Right cardiac atrium (tissue), 5 donors: ENCODE results near the gene SERAC1. TPM values are rescaled to one million over a fixed set of nuclear protein-coding genes. Genes with fewer than 3 reads are reported as not detected.
"Not testable (repeated sequence)": the region's sequence is repeated elsewhere in the genome, so short reads cannot be mapped to it uniquely, and the experiment has no call there.

Experiments
- ATAC-seq, 2 donors: fragments of 200-7000 bp; cut with Tn5 transposase; one replicate each; pipeline versions ENCODE4 v1.8.0 to v1.9.1; 2020; ENCODE audit warnings: moderate library complexity in 2 of 2, mild to moderate bottlenecking in 1 of 2
- DNase-seq, 3 donors: peaks; one replicate each; pipeline ENCODE4 v3.0.0-alpha.2; 2020
- H3K27ac ChIP-seq: one replicate; pipeline ENCODE4 v1.5.1; 2013; ENCODE audit warnings: mild to moderate bottlenecking, low read length, control low read depth, moderate library complexity
- H3K27me3 ChIP-seq: one replicate; pipeline ENCODE4 v1.6.1; 2013; ENCODE audit not compliant: control insufficient read depth, insufficient read depth
- H3K4me1 ChIP-seq: one replicate; pipeline ENCODE4 v1.6.1; 2013; ENCODE audit warnings: low read length; ENCODE audit not compliant: control insufficient read depth, insufficient read depth
- H3K4me3 ChIP-seq: one replicate; pipeline ENCODE4 v1.5.1; 2013; ENCODE audit warnings: low read length, control low read depth
- H3K9me3 ChIP-seq: one replicate; pipeline ENCODE4 v1.6.1; 2013; ENCODE audit warnings: low read length; ENCODE audit not compliant: control insufficient read depth
- WGBS: extraction: QIAGEN DNeasy Blood & Tissue Kit; methylation state at CpG from one replicate; pipeline ENCODE4 v1.1.7; 2013; 5-methylcytosine and 5-hydroxymethylcytosine counted together
- intact Hi-C, 4 donors: fragments of 100-400 bp; cut with DNase I; formaldehyde crosslinking; loops; one replicate each; pipeline versions ENCODE4 v1.11.0 to v1.14.0; 2022 to 2023
- polyA plus RNA-seq: library from polyadenylated mRNA; stranded (reverse); fragments of 200-250 nt; gene quantifications from one replicate; pipeline ENCODE4 v1.2.3, GENCODE V29; 2013
- total RNA-seq, 4 donors: library from RNA; stranded (reverse); fragmentation: NEBNext Ultra II Directional; extraction: Animal tissue kit (Norgen Biotek cat#: 25700); gene quantifications; one replicate each; pipeline ENCODE4 v1.2.1, GENCODE V29; 2021
- donor health status: healthy with polysubstance abuse.
- donor health status: DM: no; HTN: yes; CAD: no.
- donor health status: DM: no; HTN: no; CAD: no.
- donor health status: DM: no; HTN: yes; CAD: no; lungs with severe emphysema.
- donor health status: DM: yes; HTN: yes; CAD: no.

SERAC1 gene
- total and polyA plus RNA-seq, 5 donors = 3.1 to 7.0 (median 5.1) TPM

- Histone ChIP-seq H3K27me3 (no peaks in the 10 kb centered on the region), H3K4me3 (no peak overlapping the region), H3K4me1 (no peaks in the 10 kb centered on the region), H3K9me3 (no peaks in the 10 kb centered on the region), H3K27ac (no peak overlapping the region)
- no peak for ATAC-seq
- intact Hi-C loops = no loop called here
- 92% methylated on average over 3 of the region's 3 CpGs for WGBS
- no peak for DNase-seq
Observed at GRCh38 chr6:158153576-158153975, 14.5 kb downstream of the SERAC1 start.

GRCh38 chr6:158152659-158153058 lies 15.4 kb downstream of the SERAC1 start:
- H3K27me3 ChIP-seq = no peaks in the 10 kb centered on the region
- no peak overlapping the region for H3K4me3 ChIP-seq
- H3K4me1 ChIP-seq = no peaks in the 10 kb centered on the region
- 96% methylated on average over 4 of the region's 4 CpGs for WGBS
- DNase-seq (no peak), ATAC-seq (peak in 1 of 2 donors; percentile 16)
- no peak overlapping the region for H3K27ac ChIP-seq
- H3K9me3 ChIP-seq = no peaks in the 10 kb centered on the region
- intact Hi-C loops = no loop called here

GRCh38 chr6:158152025-158152424 lies 16.0 kb downstream of the SERAC1 start:
- ATAC-seq, H3K27ac ChIP-seq, intact Hi-C loops, H3K9me3 ChIP-seq, H3K4me1 ChIP-seq, H3K27me3 ChIP-seq, H3K4me3 ChIP-seq: not testable (repeated sequence)
- peak in 1 of 3 donors; percentile 13 for DNase-seq
- 98% methylated on average over 7 of the region's 7 CpGs for WGBS

- DNase-seq (no peak), ATAC-seq (no peak)
- Histone ChIP-seq H3K9me3 (no peaks in the 10 kb centered on the region), H3K4me1 (no peaks in the 10 kb centered on the region), H3K27ac (no peak overlapping the region), H3K4me3 (no peak overlapping the region), H3K27me3 (no peaks in the 10 kb centered on the region)
- intact Hi-C loops = no loop called here
- WGBS = 88% methylated on average over 5 of the region's 5 CpGs
Observed at GRCh38 chr6:158150701-158151100, 17.4 kb downstream of the SERAC1 start.

- no peaks in the 10 kb centered on the region for H3K9me3 ChIP-seq
- H3K27me3 ChIP-seq = no peaks in the 10 kb centered on the region
- intact Hi-C loops = no loop called here
- H3K27ac ChIP-seq = no peak overlapping the region
- DNase-seq (no peak), ATAC-seq (no peak)
- WGBS = 74% methylated on average over 3 of the region's 3 CpGs
- no peak overlapping the region for H3K4me3 ChIP-seq
- no peaks in the 10 kb centered on the region for H3K4me1 ChIP-seq
Observed at GRCh38 chr6:158149641-158150040, 18.4 kb downstream of the SERAC1 start.

GRCh38 chr6:158143700-158144099 lies 24.4 kb downstream of the SERAC1 start:
- DNase-seq (no peak), ATAC-seq (no peak)
- Histone ChIP-seq H3K4me3 (no peak overlapping the region), H3K27ac (no peak overlapping the region), H3K27me3 (no peaks in the 10 kb centered on the region), H3K4me1 (no peaks in the 10 kb centered on the region), H3K9me3 (no peaks in the 10 kb centered on the region)
- 53% methylated on average over 1 of the region's 1 CpG for WGBS
- intact Hi-C loops = no loop called here

- DNase-seq (peak in 1 of 3 donors; percentile 18), ATAC-seq (no peak)
- Histone ChIP-seq H3K4me1 (no peaks in the 10 kb centered on the region), H3K27ac (no peak overlapping the region), H3K27me3 (no peaks in the 10 kb centered on the region), H3K9me3 (no peaks in the 10 kb centered on the region), H3K4me3 (no peak overlapping the region)
- intact Hi-C loops = no loop called here
Observed at GRCh38 chr6:158142789-158143188, 25.3 kb downstream of the SERAC1 start.

- ATAC-seq (no peak), DNase-seq (no peak)
- no peak overlapping the region for H3K27ac ChIP-seq
- 54% methylated on average over 1 of the region's 1 CpG for WGBS
- no peaks in the 10 kb centered on the region for H3K9me3 ChIP-seq
- H3K27me3 ChIP-seq = no peaks in the 10 kb centered on the region
- H3K4me1 ChIP-seq = no peaks in the 10 kb centered on the region
- no peak overlapping the region for H3K4me3 ChIP-seq
- intact Hi-C loops = no loop called here
Observed at GRCh38 chr6:158131926-158132325, 36.1 kb downstream of the SERAC1 start.

DNA sequence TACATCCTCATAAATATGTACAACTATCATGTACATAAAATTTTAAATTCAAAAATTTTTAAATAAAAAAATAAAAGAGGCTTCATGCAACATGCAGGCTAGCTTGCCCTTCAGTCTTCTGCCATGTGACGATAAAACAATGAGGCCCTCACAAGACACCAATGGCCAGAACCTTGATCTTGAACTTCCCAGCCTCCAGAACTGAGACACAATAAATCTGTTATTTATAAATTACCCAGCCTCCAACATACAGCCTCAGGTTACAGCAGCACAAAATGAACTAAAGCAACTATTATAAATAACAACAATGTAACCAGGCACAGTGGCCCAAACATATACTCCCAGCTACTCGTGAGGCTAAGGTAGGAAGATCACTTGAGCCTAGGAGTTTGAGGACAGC lies 42.8 kb downstream of the SERAC1 start:
- Histone ChIP-seq H3K4me3 (no peak overlapping the region), H3K9me3 (no peaks in the 10 kb centered on the region), H3K27ac (no peak overlapping the region), H3K4me1 (no peaks in the 10 kb centered on the region), H3K27me3 (no peaks in the 10 kb centered on the region)
- no peak for ATAC-seq
- WGBS = 95% methylated on average over 2 of the region's 2 CpGs
- intact Hi-C loops = no loop called here
- DNase-seq = no peak

DNA sequence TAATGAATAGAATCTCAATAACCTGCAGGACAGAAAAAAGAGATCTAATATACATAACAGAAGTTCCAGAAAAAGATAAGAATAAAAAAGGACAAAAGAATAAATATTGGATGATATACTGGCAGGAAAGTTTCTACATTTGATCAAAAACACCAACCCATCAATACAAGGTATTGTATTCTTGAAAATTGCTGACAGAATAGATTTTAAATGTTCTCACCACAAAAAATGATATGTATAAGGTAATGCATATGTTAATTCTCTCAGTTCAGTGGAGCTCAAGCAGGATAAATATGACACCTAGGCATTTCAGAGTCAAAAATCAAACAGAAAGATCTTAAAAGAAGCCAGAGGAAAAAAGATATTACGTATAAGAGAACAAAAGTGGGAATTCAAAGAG lies 43.8 kb downstream of the SERAC1 start:
- DNase-seq (no peak), ATAC-seq (no peak)
- Histone ChIP-seq H3K27ac (no peak overlapping the region), H3K4me1 (no peaks in the 10 kb centered on the region), H3K9me3 (no peaks in the 10 kb centered on the region), H3K4me3 (no peak overlapping the region), H3K27me3 (no peaks in the 10 kb centered on the region)
- WGBS = 100% methylated on average over 1 of the region's 1 CpG
- intact Hi-C loops = no loop called here

GRCh38 chr6:158122048-158122447 lies 46.0 kb downstream of the SERAC1 start:
- DNase-seq (no peak), ATAC-seq (no peak)
- 93% methylated on average over 2 of the region's 2 CpGs for WGBS
- Histone ChIP-seq H3K9me3 (no peaks in the 10 kb centered on the region), H3K27ac (no peak overlapping the region), H3K27me3 (no peaks in the 10 kb centered on the region), H3K4me3 (no peak overlapping the region), H3K4me1 (no peaks in the 10 kb centered on the region)
- intact Hi-C loops = no loop called here

GRCh38 chr6:158121335-158121734 lies 46.7 kb downstream of the SERAC1 start:
- DNase-seq = no peak
- Histone ChIP-seq H3K27ac (no peak overlapping the region), H3K9me3 (no peaks in the 10 kb centered on the region), H3K27me3 (no peaks in the 10 kb centered on the region), H3K4me1 (no peaks in the 10 kb centered on the region), H3K4me3 (no peak overlapping the region)
- intact Hi-C loops = no loop called here
- ATAC-seq = no peak
- 67% methylated on average over 3 of the region's 3 CpGs for WGBS
